Stimulated activated CD4-positive, alpha-beta T cell treated with anti-CD3 and anti-CD28 coated beads, TNF-alpha, amount 100 ng/mL, for 4 hours (primary cell): ENCODE results near the gene MYO5B.

Experiments
- DNase-seq, 3 experiments: peaks; one replicate each; pipeline ENCODE4 v3.0.0-alpha.2; 2020; ENCODE audit warnings: low read depth in 3 of 3

The MYO5B gene

GRCh38 chr18:49856496-49856895 lies 338.5 kb downstream of the MYO5B start:
- no peak for DNase-seq

- no peak for DNase-seq
These were observed 339.1 kb downstream of the MYO5B start for GRCh38 chr18:49855711-49856415.

GRCh38 chr18:49854681-49855080 lies 340.3 kb downstream of the MYO5B start:
- DNase-seq, result no peak

- DNase-seq, result no peak
These were observed 341.5 kb downstream of the MYO5B start for GRCh38 chr18:49853436-49853835.

GRCh38 chr18:49853011-49853410 lies 341.9 kb downstream of the MYO5B start:
- DNase-seq, result no peak

- no peak for DNase-seq
These were observed 343.3 kb downstream of the MYO5B start for GRCh38 chr18:49851624-49852023.

GRCh38 chr18:49850636-49851035 lies 344.3 kb downstream of the MYO5B start:
- no peak for DNase-seq

- no peak for DNase-seq
These were observed 345.4 kb downstream of the MYO5B start for GRCh38 chr18:49849331-49850217.

- no peak for DNase-seq
These were observed 346.8 kb downstream of the MYO5B start for GRCh38 chr18:49848115-49848514.

- DNase-seq, result no peak
These were observed 347.4 kb downstream of the MYO5B start for GRCh38 chr18:49847524-49847923.

- no peak for DNase-seq
These were observed 348.1 kb downstream of the MYO5B start for GRCh38 chr18:49846718-49847470.

- DNase-seq, result no peak
These were observed 348.6 kb downstream of the MYO5B start for GRCh38 chr18:49846361-49846662.

GRCh38 chr18:49845629-49846360 lies 349.2 kb downstream of the MYO5B start:
- no peak for DNase-seq

GRCh38 chr18:49844903-49845302 lies 350.0 kb downstream of the MYO5B start:
- no peak for DNase-seq

- no peak for DNase-seq
These were observed 350.9 kb downstream of the MYO5B start for GRCh38 chr18:49843778-49844625.

- DNase-seq, result no peak
These were observed 351.8 kb downstream of the MYO5B start for GRCh38 chr18:49843131-49843530.

- DNase-seq, result no peak
These were observed 352.3 kb downstream of the MYO5B start for GRCh38 chr18:49842656-49843055.

GRCh38 chr18:49841236-49842217 lies 353.4 kb downstream of the MYO5B start:
- no peak for DNase-seq

GRCh38 chr18:49839012-49839411 lies 355.9 kb downstream of the MYO5B start:
- DNase-seq, result no peak

GRCh38 chr18:49838381-49838780 lies 356.6 kb downstream of the MYO5B start:
- no peak for DNase-seq
